ENCODE measurements around the gene YARS1. TPM values are rescaled to one million over a fixed set of nuclear protein-coding genes. Genes with fewer than 3 reads are reported as not detected.

YARS1 gene
- total and polyA plus RNA-seq, 2 of the 13 experiments (the other 11 are each of a cell fraction or from before 2014, with no cell fraction given) = 50.1 to 113 TPM

DNA sequence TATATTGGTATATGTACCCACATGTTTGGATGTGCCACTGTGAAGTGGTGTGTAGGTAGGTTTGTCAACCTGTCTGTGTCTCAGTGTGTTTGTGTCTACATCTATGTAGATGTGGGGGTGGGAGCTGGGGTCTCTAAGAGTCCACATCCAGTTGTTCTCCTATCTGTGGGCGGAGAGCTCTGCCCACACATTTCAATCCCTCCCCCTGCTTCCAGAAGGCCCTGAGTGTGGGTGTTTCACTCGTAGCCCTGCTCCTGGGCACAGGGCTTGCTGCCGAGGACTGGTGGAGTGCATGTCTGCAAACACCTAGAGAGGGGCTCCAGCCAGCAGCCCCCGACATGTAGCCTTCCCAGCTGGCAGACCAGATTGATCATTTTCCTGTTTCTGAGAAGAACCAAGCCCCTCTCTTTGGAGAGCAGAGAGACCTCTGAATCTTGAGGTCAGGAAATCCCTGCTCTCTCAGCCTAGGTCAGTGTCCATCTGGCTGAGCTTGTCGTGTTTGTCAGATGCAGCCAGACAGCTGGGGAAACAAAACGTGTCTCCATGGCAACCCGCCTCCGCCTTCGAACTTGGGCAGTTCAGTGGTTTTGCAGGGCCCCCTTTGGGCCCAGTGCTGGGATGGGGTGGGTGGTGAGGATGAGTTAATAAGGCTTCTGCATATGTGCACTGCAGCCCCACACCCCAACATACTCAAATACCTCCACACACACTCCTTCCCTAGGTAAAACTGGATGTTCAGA lies 83.4 kb downstream of the YARS1 start (continued):
- no peak for TF ChIP-seq ZFP37 (CRISPR knock-in tag; IDR thresholded peaks at IDR 0.05; ENCODE audit: borderline replicate concordance)

DNA sequence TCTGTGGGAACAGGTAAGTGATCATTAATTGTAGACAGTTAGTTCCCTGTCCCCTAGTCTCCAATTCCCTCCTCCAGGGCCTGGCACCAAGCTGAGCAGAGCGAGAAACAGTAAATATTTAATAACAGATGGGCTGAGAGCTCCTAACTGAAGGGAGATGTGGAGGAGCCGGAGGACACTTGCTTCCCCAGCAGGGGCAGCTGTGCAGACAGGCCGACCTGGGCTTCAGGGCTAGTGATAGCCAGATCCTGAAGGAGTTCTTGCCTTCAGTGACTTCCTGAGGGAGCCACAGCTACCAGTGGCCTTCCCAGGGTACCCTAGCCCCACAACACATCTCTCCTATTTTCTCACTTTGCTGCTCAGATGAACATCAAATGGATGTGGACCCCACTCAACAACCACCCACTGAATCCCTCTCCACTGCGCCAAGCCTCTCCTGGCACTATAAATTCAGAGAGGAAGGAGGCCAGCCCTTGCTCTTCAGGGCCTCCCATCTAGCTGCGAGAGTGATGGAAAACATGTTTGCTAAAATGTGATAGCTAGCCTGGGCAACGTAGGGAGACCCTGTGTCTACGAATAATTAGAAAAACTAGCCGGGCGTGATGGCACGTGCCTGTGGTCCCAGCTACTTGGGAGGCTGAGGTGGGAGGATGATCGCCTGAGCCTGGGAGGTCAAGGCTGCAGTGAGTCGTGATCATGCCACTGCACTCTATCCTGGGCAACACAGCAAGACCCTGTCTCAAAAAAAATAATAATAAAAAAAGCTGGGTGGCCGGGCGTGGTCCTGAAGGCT lies 87.7 kb downstream of the YARS1 start:
- ATAC-seq = peak; percentile 74

More for the DNA sequence above, 87.7 kb downstream of the YARS1 start:
- 0 out of 2 replicates have a peak overlapping the region, but pooled peaks have one; percentile 28 for H3K4me2 ChIP-seq (ENCODE audit: low read depth, low read length)
- DNase-seq (ENCODE audit: low spot score) (no peak), FAIRE-seq (no peak)
- H3K4me3 ChIP-seq (replicated peaks in 1 of 3; ENCODE audit: insufficient read depth in 1 of 3, low read depth in 2 of 3, low read length in 3 of 3) = no peak overlapping the region
- H3K36me3 ChIP-seq (replicated peaks in 1 of 2; ENCODE audit: control insufficient read depth in 1 of 2, insufficient read depth in 2 of 2, low read length in 2 of 2) = no peaks in the 10 kb centered on the region
- 22% methylated on average over 14 of the region's 14 CpGs for WGBS (ENCODE audit: low lambda C conversion rate)
- H4K20me1 ChIP-seq (ENCODE audit: insufficient read depth, low read length) = no peaks in the 10 kb centered on the region
- POLR2A ChIA-PET = interaction anchor here (0.7 to 2.0 kb wide), 8 partner anchors 8 to 78 kb away, joined by 3 to 9 read pairs (median 5); partner anchors contain the start of gene RBBP4
- peak; percentile 10; the same call in 1 of the 2 replicates for TF ChIP-seq BHLHE40 (IDR thresholded peaks at IDR 0.05; ENCODE audit: low read length)
- no peak for TF ChIP-seq ZKSCAN5 (CRISPR knock-in tag; IDR thresholded peaks at IDR 0.05)
- TF ChIP-seq HOXA9 (CRISPR knock-in tag; IDR thresholded peaks at IDR 0.05; ENCODE audit: borderline replicate concordance) = no peak
- TF ChIP-seq KDM1A (CRISPR knock-in tag; IDR thresholded peaks at IDR 0.05) = peak; percentile 43; the same call in 1 of the 2 replicates
- TF ChIP-seq, protein P1, sequence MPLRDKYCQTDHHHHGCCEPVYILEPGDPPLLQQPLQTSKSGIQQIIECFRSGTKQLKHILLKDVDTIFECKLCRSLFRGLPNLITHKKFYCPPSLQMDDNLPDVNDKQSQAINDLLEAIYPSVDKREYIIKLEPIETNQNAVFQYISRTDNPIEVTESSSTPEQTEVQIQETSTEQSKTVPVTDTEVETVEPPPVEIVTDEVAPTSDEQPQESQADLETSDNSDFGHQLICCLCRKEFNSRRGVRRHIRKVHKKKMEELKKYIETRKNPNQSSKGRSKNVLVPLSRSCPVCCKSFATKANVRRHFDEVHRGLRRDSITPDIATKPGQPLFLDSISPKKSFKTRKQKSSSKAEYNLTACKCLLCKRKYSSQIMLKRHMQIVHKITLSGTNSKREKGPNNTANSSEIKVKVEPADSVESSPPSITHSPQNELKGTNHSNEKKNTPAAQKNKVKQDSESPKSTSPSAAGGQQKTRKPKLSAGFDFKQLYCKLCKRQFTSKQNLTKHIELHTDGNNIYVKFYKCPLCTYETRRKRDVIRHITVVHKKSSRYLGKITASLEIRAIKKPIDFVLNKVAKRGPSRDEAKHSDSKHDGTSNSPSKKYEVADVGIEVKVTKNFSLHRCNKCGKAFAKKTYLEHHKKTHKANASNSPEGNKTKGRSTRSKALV (CRISPR knock-in tag; IDR thresholded peaks at IDR 0.05) = no peak
- no peak for TF ChIP-seq PCBP2 (optimal IDR thresholded peaks at IDR 0.05; ENCODE audit: low read depth, low read length, poor library complexity, severe bottlenecking)
- peak; percentile 93 for TF ChIP-seq ZNF121 (CRISPR knock-in tag; IDR thresholded peaks at IDR 0.05)
- TF ChIP-seq, protein P2, sequence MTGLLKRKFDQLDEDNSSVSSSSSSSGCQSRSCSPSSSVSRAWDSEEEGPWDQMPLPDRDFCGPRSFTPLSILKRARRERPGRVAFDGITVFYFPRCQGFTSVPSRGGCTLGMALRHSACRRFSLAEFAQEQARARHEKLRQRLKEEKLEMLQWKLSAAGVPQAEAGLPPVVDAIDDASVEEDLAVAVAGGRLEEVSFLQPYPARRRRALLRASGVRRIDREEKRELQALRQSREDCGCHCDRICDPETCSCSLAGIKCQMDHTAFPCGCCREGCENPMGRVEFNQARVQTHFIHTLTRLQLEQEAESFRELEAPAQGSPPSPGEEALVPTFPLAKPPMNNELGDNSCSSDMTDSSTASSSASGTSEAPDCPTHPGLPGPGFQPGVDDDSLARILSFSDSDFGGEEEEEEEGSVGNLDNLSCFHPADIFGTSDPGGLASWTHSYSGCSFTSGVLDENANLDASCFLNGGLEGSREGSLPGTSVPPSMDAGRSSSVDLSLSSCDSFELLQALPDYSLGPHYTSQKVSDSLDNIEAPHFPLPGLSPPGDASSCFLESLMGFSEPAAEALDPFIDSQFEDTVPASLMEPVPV (CRISPR knock-in tag; IDR thresholded peaks at IDR 0.05) = no peak
- TF ChIP-seq, protein P3, sequence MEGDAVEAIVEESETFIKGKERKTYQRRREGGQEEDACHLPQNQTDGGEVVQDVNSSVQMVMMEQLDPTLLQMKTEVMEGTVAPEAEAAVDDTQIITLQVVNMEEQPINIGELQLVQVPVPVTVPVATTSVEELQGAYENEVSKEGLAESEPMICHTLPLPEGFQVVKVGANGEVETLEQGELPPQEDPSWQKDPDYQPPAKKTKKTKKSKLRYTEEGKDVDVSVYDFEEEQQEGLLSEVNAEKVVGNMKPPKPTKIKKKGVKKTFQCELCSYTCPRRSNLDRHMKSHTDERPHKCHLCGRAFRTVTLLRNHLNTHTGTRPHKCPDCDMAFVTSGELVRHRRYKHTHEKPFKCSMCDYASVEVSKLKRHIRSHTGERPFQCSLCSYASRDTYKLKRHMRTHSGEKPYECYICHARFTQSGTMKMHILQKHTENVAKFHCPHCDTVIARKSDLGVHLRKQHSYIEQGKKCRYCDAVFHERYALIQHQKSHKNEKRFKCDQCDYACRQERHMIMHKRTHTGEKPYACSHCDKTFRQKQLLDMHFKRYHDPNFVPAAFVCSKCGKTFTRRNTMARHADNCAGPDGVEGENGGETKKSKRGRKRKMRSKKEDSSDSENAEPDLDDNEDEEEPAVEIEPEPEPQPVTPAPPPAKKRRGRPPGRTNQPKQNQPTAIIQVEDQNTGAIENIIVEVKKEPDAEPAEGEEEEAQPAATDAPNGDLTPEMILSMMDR (CRISPR knock-in tag; IDR thresholded peaks at IDR 0.05) = 0 out of 2 replicates have a peak, but pooled peaks have one; percentile 3
- TF ChIP-seq MAFG (CRISPR knock-in tag; IDR thresholded peaks at IDR 0.05) = no peak
- peaks cover 2 to 10% of the 10 kb centered on the region in 2 experiments; a peak in 2 of 5 replicates for H3K27me3 ChIP-seq (ENCODE audit: control insufficient read depth in 1 of 2, insufficient read depth in 2 of 2, low read length in 2 of 2)
- no peak overlapping the region for H3K9ac ChIP-seq (ENCODE audit: insufficient read depth, low read depth, low read length)
- no TSS peak for BruUV-seq (replicated peaks)
- CTCF ChIA-PET (ENCODE audit: low intra/inter-chr PET ratio, low total read pairs) = interaction anchor here (2.2 kb wide), 1 partner anchor 18 kb away, joined by 6 read pairs; no protein-coding TSS in a partner anchor
- in situ Hi-C loops (cut with HindIII; ENCODE audit: extremely low pct_ligation_motif_present, low pct_unique_long_range_greater_than_20kb) = no loop called here
- intact Hi-C loops (cut with micrococcal nuclease; ENCODE audit: unreplicated experiment) = loop anchor here (2.0 kb wide), 1 partner anchor 17 kb away; no protein-coding TSS in a partner anchor
- H3K79me2 ChIP-seq (ENCODE audit: insufficient read depth, low read length) = no peaks in the 10 kb centered on the region
- H3K9me3 ChIP-seq (ENCODE audit: low read length) = no peaks in the 10 kb centered on the region
- no peak overlapping the region for H3K27ac ChIP-seq (ENCODE audit: extremely low read length, insufficient read depth, low read length)
- no peak overlapping the region for H2AFZ ChIP-seq (ENCODE audit: low read length)
- H3K4me1 ChIP-seq (ENCODE audit: insufficient read depth, low read length) = peaks cover 54% of the 10 kb centered on the region

Measured in HepG2 (cell line).